ENCODE measurements around the gene ASB13.

ASB13 gene

GRCh38 chr10:5678397-5679036, 12.1 kb upstream of the ASB13 start:
- in situ Hi-C loops (cut with MboI; ENCODE audit: low pct_unique_long_range_greater_than_20kb, low sequenced_read_pairs): no loop called here

GRCh38 chr10:5670662-5671375, 4.4 kb upstream of the ASB13 start:
- DNase-seq: no peak
- in situ Hi-C loops (cut with MboI; ENCODE audit: low pct_unique_long_range_greater_than_20kb, low sequenced_read_pairs): no loop called here

More at GRCh38 chr10:5678397-5679036, 12.1 kb upstream of the ASB13 start:
- DNase-seq: no peak

DNA sequence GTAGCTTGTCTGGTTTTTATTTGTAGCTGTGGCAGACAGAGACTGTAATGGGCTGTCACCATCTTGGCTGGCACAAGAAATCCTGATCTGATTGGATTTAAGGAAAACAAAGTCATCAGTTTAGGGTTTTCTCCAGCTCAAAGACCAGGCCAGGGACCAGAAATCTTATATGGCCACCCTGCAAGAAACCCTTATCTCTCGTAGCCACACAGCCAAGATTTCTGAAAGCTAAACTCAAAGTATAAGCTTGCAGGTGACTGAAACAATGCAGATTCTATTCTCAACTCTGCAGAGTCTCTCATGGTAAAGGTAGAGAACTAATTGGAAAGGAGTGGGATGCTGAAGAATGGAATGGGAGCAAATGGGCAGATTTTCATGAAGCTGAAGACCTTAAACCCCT, 3.2 kb upstream of the ASB13 start:
- no peak for DNase-seq
- in situ Hi-C loops (cut with MboI; ENCODE audit: low pct_unique_long_range_greater_than_20kb, low sequenced_read_pairs): no loop called here

DNA sequence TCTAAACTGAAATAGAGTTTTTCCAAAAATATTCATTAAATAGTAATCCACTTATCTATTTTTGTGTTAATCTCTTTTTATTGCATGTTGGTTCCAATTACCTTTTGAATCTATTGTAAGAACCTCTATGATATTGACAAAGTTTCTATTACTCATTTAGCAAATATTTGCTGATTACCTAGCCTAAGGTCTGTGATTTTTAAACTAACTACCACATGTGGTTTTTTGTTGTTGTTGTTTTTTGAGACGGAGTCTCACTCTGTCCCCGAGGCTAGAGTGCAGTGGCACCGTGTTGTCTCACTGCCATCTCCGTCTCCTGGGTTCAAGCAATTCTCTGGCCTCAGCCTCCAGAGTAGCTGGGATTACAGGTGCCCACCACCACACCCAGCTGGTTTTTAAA, 2.0 kb upstream of the ASB13 start:
- DNase-seq: no peak
- in situ Hi-C loops (cut with MboI; ENCODE audit: low pct_unique_long_range_greater_than_20kb, low sequenced_read_pairs): no loop called here

DNA sequence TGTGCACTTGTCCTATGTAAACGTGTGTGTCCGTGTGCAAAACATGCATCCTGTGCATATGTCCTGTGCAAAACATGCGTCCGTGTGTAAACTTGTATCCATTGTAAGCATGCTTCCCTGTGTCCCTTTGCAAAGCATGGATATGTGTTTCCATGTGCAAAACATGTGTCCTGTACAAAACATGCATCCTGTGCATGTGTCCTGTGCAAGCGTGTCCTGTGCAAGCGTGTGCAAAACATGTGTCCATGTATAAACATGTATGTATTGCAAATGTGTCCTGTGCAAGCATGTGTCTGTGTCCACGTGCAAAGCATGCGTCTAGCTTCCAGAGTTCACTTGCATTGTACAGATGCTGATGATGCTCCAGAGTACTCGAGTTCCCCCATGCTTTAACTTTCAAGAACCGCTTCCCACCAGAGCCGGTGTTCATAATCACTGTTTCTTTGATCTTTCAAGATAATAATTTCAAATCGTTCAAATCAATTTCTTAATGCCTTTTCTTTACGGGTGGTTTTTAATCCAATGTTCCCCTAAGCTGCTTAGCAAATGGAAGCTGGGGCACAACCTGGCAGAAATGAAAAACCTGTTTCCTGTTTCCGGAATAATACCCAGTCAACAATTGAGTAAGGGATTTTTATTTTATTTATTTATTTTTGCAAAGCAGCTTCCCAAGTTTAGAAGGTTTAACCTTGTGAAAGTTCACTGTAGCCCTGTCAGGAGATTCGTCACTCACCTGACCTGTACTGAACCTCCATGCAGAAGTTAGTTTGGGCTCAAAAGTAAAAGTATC, 641 bp upstream of the ASB13 start:
- in situ Hi-C loops (cut with MboI; ENCODE audit: low pct_unique_long_range_greater_than_20kb, low sequenced_read_pairs): no loop called here
- DNase-seq: no peak

DNA sequence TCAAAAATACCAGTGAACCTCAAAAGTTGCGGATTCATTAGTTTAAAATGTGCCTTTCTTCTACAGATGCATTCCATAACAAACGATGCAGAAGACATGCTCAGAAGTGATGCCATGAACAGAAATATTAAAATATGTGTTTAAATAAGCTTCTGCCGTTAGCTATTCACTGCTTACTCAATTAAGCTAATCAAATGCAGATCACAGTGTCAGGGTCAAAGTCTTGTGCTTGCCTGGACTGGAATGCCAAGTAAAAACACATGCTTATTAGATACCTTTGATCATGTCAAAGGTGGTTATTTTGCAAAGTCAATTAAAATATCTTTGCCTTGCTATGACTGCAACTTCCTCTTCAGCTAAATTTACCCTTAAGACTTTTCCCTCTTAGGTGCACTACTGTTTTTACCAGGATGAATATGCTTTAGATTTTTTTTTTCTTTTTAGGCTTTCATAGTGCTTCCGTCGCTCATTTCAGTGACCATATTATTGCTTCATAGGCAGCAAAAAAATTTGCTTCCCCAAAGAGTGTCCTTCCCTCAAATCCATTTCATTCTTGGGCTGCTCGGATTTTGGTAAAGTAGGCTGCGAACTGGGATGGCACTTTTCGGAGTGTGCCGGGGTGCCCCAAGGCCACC, 905 bp downstream of the ASB13 start:
- DNase-seq: peak; percentile 52
- in situ Hi-C loops (cut with MboI; ENCODE audit: low pct_unique_long_range_greater_than_20kb, low sequenced_read_pairs): no loop called here

GRCh38 chr10:5663692-5664427, 2.5 kb downstream of the ASB13 start:
- in situ Hi-C loops (cut with MboI; ENCODE audit: low pct_unique_long_range_greater_than_20kb, low sequenced_read_pairs): no loop called here
- no peak for DNase-seq

GRCh38 chr10:5662708-5663579, 3.5 kb downstream of the ASB13 start:
- in situ Hi-C loops (cut with MboI; ENCODE audit: low pct_unique_long_range_greater_than_20kb, low sequenced_read_pairs): no loop called here
- DNase-seq: no peak

GRCh38 chr10:5661043-5661442, 5.4 kb downstream of the ASB13 start:
- in situ Hi-C loops (cut with MboI; ENCODE audit: low pct_unique_long_range_greater_than_20kb, low sequenced_read_pairs): no loop called here
- DNase-seq: no peak

DNA sequence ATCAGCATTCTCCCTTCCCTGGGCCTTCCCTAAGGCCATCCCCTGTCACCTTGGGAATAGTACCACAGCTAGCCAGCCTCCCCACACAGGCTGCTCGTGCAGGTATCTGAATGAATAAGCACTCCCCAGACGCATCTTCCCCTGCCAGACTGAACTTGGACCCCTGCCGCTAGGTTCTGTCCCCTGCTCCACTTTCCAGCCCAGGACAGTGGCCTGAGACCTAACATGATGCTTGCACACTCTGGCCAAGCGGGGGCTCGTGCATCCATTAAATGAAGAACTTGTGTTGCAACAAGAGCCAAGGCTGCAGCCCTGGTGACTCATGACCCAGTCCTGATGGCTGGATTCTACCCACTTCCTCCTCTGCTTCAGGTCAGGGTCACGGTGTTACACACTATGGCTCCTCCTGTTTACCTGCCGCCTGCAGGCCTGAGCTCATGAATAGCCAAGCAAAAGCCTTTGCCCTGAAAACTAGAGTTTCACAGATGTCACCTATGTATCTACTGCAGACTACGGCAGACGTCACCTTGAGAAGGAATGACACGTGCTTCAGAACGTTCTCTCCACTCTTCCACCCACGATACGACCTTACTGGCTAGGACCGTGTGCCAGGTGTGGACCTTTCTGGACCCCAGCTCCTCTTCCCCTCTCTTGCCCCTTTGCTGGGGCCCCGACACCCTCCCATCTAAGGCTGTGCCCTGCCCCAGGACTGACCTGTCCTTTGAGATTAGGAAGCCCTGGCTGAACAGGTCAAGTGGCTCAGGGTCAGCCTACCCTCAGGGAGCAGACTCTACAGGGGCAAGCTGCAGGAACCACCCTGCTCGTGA, 6.5 kb downstream of the ASB13 start:
- in situ Hi-C loops (cut with MboI; ENCODE audit: low pct_unique_long_range_greater_than_20kb, low sequenced_read_pairs): no loop called here
- DNase-seq: peak; percentile 68

DNA sequence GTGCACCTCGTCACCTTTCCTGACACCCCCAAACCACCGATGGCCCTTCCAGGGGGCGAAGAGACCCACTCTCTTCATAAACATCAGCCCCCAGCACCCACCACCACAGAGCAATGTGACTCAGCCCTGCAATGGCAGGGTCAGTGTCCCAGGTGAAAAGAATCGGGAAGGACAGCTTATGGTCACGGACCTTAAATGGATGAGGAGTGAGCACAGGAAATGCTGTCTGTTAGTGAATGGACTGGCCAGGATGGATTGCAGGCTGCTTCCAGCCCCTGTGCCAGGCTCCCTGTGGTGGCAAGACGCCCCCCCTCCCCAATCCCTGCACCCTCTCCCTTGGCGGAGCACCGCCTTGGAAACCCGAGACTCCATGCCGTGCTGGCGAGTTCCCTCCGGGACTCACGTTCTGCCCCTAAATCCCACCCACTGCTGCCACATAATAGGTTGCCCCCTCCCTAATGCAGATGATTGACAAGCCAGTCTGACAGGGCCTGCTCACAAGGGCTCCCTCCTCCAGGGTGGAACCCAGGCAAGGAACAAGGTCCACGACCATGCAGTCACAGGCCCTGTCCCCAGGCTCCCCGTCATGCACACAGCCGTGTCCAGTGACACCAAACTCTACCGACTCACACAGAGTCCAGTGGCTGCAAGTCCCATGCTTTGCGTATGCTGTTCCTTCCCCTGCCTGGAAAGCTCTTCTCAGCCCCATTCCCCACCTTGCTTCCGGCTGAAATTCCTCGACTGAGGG, 7.3 kb downstream of the ASB13 start:
- in situ Hi-C loops (cut with MboI; ENCODE audit: low pct_unique_long_range_greater_than_20kb, low sequenced_read_pairs): no loop called here
- no peak for DNase-seq

DNA sequence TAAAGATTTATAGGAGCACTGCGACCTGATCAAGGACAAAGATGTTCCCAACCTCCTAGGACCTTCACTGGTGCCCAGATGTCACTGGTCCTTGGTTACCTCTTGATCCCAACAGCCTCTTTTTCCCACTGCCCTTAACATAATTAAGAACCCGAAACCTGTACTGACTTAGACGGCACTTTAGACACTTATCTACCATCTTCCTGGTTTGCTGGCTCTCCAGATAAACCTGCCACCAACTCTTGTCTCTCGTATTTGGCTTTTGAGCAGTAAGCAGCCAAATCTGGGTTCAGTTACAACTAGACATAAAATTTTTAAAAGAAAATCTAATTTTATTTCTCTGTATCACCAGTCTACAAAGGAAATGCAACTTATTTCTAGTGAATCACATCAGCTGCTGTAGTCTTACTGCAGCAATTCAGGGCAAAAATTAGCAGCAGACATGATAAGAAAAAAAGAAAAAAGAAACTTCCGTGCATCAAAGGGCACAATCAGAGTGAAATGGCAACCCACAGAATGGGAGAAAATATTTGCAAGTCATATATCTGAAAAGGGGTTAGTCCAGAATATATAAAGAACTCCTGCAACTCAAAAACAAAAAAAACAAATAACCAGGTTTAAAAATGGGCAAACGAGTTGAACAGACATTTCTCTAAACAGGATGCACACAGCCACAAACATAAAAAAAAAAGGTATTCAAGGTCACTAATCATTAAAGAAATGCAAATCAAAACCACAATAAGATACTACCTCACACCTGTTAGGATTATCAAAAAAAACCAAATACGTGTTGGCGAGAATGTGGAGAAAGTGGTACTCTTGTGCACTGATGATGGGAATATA, 9.4 kb downstream of the ASB13 start:
- in situ Hi-C loops (cut with MboI; ENCODE audit: low pct_unique_long_range_greater_than_20kb, low sequenced_read_pairs): no loop called here
- DNase-seq: no peak

DNA sequence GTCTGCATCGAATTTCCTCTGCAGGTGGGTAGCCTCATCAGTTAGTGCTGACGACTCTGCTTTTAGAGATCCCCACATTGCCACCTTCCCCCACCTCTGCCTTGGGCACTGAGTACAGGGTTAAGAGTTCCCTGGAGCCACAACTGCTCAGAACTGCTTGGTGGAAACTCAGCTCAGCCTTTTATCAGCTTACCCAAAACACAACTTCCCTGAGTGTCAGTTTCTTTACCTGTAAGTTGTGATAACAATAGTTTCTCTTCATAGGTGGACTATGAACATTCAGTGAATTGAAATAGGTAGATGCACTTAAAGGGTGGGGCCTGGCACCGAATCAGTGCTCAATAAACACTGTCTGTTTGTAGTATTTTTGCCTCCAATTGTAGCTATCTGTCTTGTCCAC, 11.3 kb downstream of the ASB13 start:
- in situ Hi-C loops (cut with MboI; ENCODE audit: low pct_unique_long_range_greater_than_20kb, low sequenced_read_pairs): no loop called here
- DNase-seq: no peak

DNA sequence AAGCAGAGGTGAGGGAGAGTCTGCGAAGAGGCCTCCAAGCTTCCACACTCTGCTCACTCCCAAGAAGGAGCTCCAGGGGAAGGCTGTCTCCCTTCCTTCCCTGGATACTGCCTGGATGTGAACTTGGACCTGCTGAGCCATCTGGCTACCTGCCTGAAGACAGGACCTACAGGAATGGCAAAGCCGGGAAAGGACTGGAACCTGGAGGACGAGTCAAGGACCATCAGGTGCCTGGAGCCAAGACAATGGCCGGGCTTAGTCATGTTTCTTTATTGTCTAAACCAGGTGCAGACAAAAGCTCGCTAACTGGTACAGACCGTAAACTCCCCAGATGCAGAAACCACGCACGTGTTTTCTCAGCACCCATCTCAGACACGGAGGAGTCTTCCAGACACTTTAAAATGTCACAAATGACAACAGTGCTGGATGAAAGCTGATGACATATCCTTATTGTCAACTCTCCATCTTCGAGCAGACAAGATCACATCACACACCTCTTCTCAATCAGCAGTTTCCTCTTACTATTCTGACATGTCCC, 12.1 kb downstream of the ASB13 start:
- no peak for DNase-seq
- in situ Hi-C loops (cut with MboI; ENCODE audit: low pct_unique_long_range_greater_than_20kb, low sequenced_read_pairs): no loop called here

DNA sequence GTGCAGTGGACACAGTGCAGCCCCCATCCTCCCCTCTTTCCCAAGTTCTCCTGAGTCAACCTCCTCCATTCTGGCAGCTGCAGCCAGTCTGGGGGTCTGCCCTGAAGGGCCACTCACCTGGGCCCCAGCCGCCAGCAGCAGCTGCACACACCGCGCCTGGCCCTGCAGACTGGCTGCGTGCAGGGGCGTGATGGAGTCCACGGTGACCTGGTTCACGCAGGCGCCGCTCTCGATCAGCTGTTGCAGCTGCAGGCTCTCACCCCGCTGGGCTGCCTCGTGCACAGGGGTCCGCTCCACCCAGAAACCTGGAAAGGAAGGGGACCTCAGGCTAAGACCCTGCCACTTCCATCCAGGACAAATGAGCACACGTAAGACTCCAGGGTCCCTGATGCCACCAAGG, 13.6 kb downstream of the ASB13 start:
- in situ Hi-C loops (cut with MboI; ENCODE audit: low pct_unique_long_range_greater_than_20kb, low sequenced_read_pairs): no loop called here
- no peak for DNase-seq

DNA sequence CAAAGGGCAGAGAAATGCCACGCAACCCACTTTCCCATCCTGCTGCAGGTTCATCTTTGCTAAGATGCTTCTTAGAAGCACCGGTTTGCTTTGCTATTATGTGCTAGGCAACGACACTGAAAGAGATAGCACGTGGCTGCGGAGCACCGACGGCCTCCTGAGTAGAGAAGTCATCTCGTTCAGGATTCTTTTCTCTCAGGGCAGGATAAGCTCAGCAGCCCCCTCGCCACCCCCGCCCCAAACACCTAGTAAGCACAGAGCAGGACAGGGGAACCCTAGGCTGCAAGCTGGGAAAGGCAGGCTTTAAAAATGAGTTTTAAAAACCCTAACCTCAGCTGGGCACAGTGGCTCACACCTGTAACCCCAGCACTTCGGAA, 15.0 kb downstream of the ASB13 start:
- in situ Hi-C loops (cut with MboI; ENCODE audit: low pct_unique_long_range_greater_than_20kb, low sequenced_read_pairs): no loop called here
- DNase-seq: no peak

All from KBM-7 (cell line).